GM18526 (cell line): Measurements from ENCODE around the gene GNA12.

Experiments
- POLR2A ChIP-seq: IDR thresholded peaks from 3 replicates; pipeline ENCODE4 v1.6.1; 2011; ENCODE audit not compliant: insufficient read length; ENCODE audit errors: extremely low read depth

Gene GNA12

GRCh38 chr7:2851497-2851896 is 7.4 kb upstream of the GNA12 start:
- TF ChIP-seq POLR2A = no peak

GRCh38 chr7:2849941-2850766 is 6.0 kb upstream of the GNA12 start:
- no peak for TF ChIP-seq POLR2A

GRCh38 chr7:2845034-2845592 is 1.0 kb upstream of the GNA12 start:
- TF ChIP-seq POLR2A = no peak

GRCh38 chr7:2843711-2844152 is 376 bp downstream of the GNA12 start:
- no peak for TF ChIP-seq POLR2A

- TF ChIP-seq POLR2A = no peak
Measured at GRCh38 chr7:2843191-2843685, 870 bp downstream of the GNA12 start.

- no peak for TF ChIP-seq POLR2A
Measured at GRCh38 chr7:2841907-2842306, 2.2 kb downstream of the GNA12 start.

GRCh38 chr7:2840458-2840857 is 3.6 kb downstream of the GNA12 start:
- TF ChIP-seq POLR2A = no peak

- TF ChIP-seq POLR2A = no peak
Measured at GRCh38 chr7:2838873-2839578, 5.1 kb downstream of the GNA12 start.

- no peak for TF ChIP-seq POLR2A
Measured at GRCh38 chr7:2838451-2838850, 5.7 kb downstream of the GNA12 start.

GRCh38 chr7:2837496-2837895 is 6.6 kb downstream of the GNA12 start:
- TF ChIP-seq POLR2A = no peak

- TF ChIP-seq POLR2A = no peak
Measured at GRCh38 chr7:2834748-2835441, 9.2 kb downstream of the GNA12 start.

- no peak for TF ChIP-seq POLR2A
Measured at GRCh38 chr7:2833083-2833910, 10.8 kb downstream of the GNA12 start.

- no peak for TF ChIP-seq POLR2A
Measured at GRCh38 chr7:2832461-2832860, 11.6 kb downstream of the GNA12 start.

- no peak for TF ChIP-seq POLR2A
Measured at GRCh38 chr7:2830609-2831376, 13.3 kb downstream of the GNA12 start.

- TF ChIP-seq POLR2A = no peak
Measured at GRCh38 chr7:2829040-2829439, 15.1 kb downstream of the GNA12 start.
